Liver (tissue), 9 donors: ENCODE results near the gene GPR176. TPM values are rescaled to one million over a fixed set of nuclear protein-coding genes. Genes with fewer than 3 reads are reported as not detected.

Experiments
- DNase-seq: peaks from one replicate; pipeline ENCODE4 v3.0.0-alpha.2; 2017; ENCODE audit warnings: low spot score
- H3K27ac ChIP-seq, 2 donors: one replicate each; pipeline ENCODE4 v1.7.0; 2013; ENCODE audit warnings: inconsistent platforms in 2 of 2, low read length in 2 of 2, control low read depth in 1 of 2, low read depth in 1 of 2, mild to moderate bottlenecking in 1 of 2
- H3K27me3 ChIP-seq, 4 donors: one replicate each; pipeline versions ENCODE4 v1.6.1 to v1.7.0; 2013; ENCODE audit warnings: low read length in 3 of 4, inconsistent platforms in 1 of 4, mild to moderate bottlenecking in 1 of 4, moderate library complexity in 1 of 4; ENCODE audit not compliant: control insufficient read depth in 4 of 4, insufficient read depth in 4 of 4
- H3K36me3 ChIP-seq, 4 donors: one replicate each; pipeline versions ENCODE4 v1.6.1 to v1.7.0; 2013; ENCODE audit warnings: low read length in 3 of 4, mild to moderate bottlenecking in 3 of 4, low read depth in 1 of 4, moderate library complexity in 1 of 4; ENCODE audit not compliant: control insufficient read depth in 4 of 4, insufficient read depth in 3 of 4
- H3K4me1 ChIP-seq, 4 donors: one replicate each; pipeline versions ENCODE4 v1.6.1 to v1.7.0; 2013; ENCODE audit warnings: low read length in 3 of 4, mild to moderate bottlenecking in 3 of 4, moderate library complexity in 1 of 4; ENCODE audit not compliant: control insufficient read depth in 4 of 4, insufficient read depth in 4 of 4
- H3K4me3 ChIP-seq, 3 donors: one replicate each; pipeline versions ENCODE4 v1.6.1 to v1.7.0; 2013; ENCODE audit warnings: low read length in 3 of 3, control low read depth in 1 of 3, low read depth in 1 of 3, mild to moderate bottlenecking in 1 of 3
- H3K9ac ChIP-seq, 2 donors: one replicate each; pipeline ENCODE4 v1.7.0; 2013; ENCODE audit warnings: low read length in 2 of 2, mild to moderate bottlenecking in 2 of 2, moderate library complexity in 2 of 2, control low read depth in 1 of 2, low read depth in 1 of 2
- H3K9me3 ChIP-seq, 4 donors: one replicate each; pipeline versions ENCODE4 v1.6.1 to v1.7.0; 2013; ENCODE audit warnings: low read length in 3 of 4; ENCODE audit not compliant: control insufficient read depth in 4 of 4
- ATF3 ChIP-seq: IDR thresholded peaks from 2 replicates; pipeline ENCODE4 v1.6.1; 2016; ENCODE audit warnings: antibody characterized with exemption
- CTCF ChIP-seq: fragments of 150-350 bp; IDR thresholded peaks from 2 replicates; pipeline ENCODE4 v1.5.1; 2017; ENCODE audit warnings: improper control_type of control experiment, low read depth, low read length; ENCODE audit not compliant: missing input control
- EGR1 ChIP-seq, 2 donors: IDR thresholded peaks; 2 replicates each; pipeline ENCODE4 v1.6.1; 2016 to 2018; ENCODE audit warnings: antibody characterized with exemption in 2 of 2, low read depth in 2 of 2
- FOXA1 ChIP-seq: IDR thresholded peaks from 2 replicates; pipeline ENCODE4 v1.6.1; 2016; ENCODE audit warnings: antibody characterized with exemption
- FOXA2 ChIP-seq: IDR thresholded peaks from 2 replicates; pipeline ENCODE4 v1.6.1; 2016; ENCODE audit warnings: antibody characterized with exemption
- GABPA ChIP-seq, 2 donors: IDR thresholded peaks in 1 of 2; conservative IDR thresholded peaks in 1 of 2; 2 replicates each; pipeline ENCODE4 v1.6.1; 2016; ENCODE audit warnings: antibody characterized with exemption in 2 of 2, mild to moderate bottlenecking in 1 of 2, moderate library complexity in 1 of 2
- HNF4A ChIP-seq, 2 donors: conservative IDR thresholded peaks; 2 replicates each; pipeline ENCODE4 v1.6.1; 2016; ENCODE audit warnings: antibody characterized with exemption in 2 of 2, mild to moderate bottlenecking in 2 of 2
- HNF4G ChIP-seq: IDR thresholded peaks from 2 replicates; pipeline ENCODE4 v1.6.1; 2016; ENCODE audit warnings: antibody characterized with exemption
- JUND ChIP-seq, 2 donors: IDR thresholded peaks; 2 replicates each; pipeline ENCODE4 v1.6.1; 2016; ENCODE audit warnings: antibody characterized with exemption in 2 of 2
- MAX ChIP-seq: IDR thresholded peaks from 2 replicates; pipeline ENCODE4 v1.6.1; 2016; ENCODE audit warnings: antibody characterized with exemption
- NR2F2 ChIP-seq: IDR thresholded peaks from 2 replicates; pipeline ENCODE4 v1.6.1; 2016; ENCODE audit warnings: antibody characterized with exemption
- RAD21 ChIP-seq, 2 donors: IDR thresholded peaks; 2 replicates each; pipeline ENCODE4 v1.6.1; 2016; ENCODE audit warnings: antibody characterized with exemption in 2 of 2, mild to moderate bottlenecking in 2 of 2
- REST ChIP-seq: IDR thresholded peaks from 2 replicates; pipeline ENCODE4 v1.6.1; 2016; ENCODE audit warnings: antibody characterized with exemption, mild to moderate bottlenecking
- RXRA ChIP-seq, 2 donors: IDR thresholded peaks; 2 replicates each; pipeline ENCODE4 v1.6.1; 2017 to 2018; ENCODE audit warnings: antibody characterized with exemption in 2 of 2, mild to moderate bottlenecking in 1 of 2
- SP1 ChIP-seq: IDR thresholded peaks from 2 replicates; pipeline ENCODE4 v1.6.1; 2018; ENCODE audit warnings: antibody characterized with exemption, mild to moderate bottlenecking
- TAF1 ChIP-seq: conservative IDR thresholded peaks from 2 replicates; pipeline ENCODE4 v1.6.1; 2016; ENCODE audit warnings: antibody characterized with exemption, mild to moderate bottlenecking
- YY1 ChIP-seq: IDR thresholded peaks from 2 replicates; pipeline ENCODE4 v1.6.1; 2016; ENCODE audit warnings: antibody characterized with exemption, mild to moderate bottlenecking
- ZBTB33 ChIP-seq: IDR thresholded peaks from 2 replicates; pipeline ENCODE4 v1.6.1; 2016; ENCODE audit warnings: antibody characterized with exemption
- WGBS: extraction: QIAGEN DNeasy Blood & Tissue Kit; methylation state at CpG from one replicate; pipeline ENCODE4 v1.1.7; 2013; 5-methylcytosine and 5-hydroxymethylcytosine counted together
- polyA plus RNA-seq, 2 donors: library from polyadenylated mRNA; stranded (reverse) in 1 of 2; unstranded in 1 of 2; fragments of 200-250 nt in 1 of 2; fragments of >200 nt in 1 of 2; fragmentation: Nextera tagmentation in 1 of 2; extraction: Ambion mirVana in 1 of 2; gene quantifications; one replicate each; pipeline versions ENCODE4 v1.2.1 to v1.2.3, GENCODE V29; 2013 to 2015
- total RNA-seq, 2 donors: library from RNA; depleted of rRNA; stranded (reverse); fragments of >200 nt; gene quantifications; one replicate each; pipeline ENCODE4 v1.2.3, GENCODE V29; 2014
- donor health status: healthy.
- donor health status: healthy.
- donor health status: healthy.
- donor health status: healthy.
- donor health status: healthy.

The GPR176 gene
- total and polyA plus RNA-seq, 4 donors = 0.44 to 1.7 (median 1.4) TPM

GRCh38 chr15:39855400-39855799, 64.7 kb downstream of the GPR176 start:
- TF ChIP-seq JUND (IDR thresholded peaks at IDR 0.05) = no peak
- no peak for TF ChIP-seq GABPA (IDR thresholded peaks at IDR 0.05 in 1 of 2, conservative IDR thresholded peaks at IDR 0.05 in 1 of 2)
- no peak for TF ChIP-seq NR2F2
- no peak for TF ChIP-seq HNF4G
- no peak for TF ChIP-seq YY1
- Histone ChIP-seq H3K4me1 (peaks cover 0 to 4% (median 2%) of the 10 kb centered on the region in 4 donors), H3K9me3 (no peaks in the 10 kb centered on the region), H3K9ac (no peak overlapping the region), H3K4me3 (no peak overlapping the region), H3K27me3 (no peaks in the 10 kb centered on the region), H3K36me3 (no peaks in the 10 kb centered on the region), H3K27ac (no peak overlapping the region)
- DNase-seq = no peak
- 79% methylated on average over 2 of the region's 2 CpGs for WGBS

GRCh38 chr15:39854161-39854560, 65.9 kb downstream of the GPR176 start:
- Histone ChIP-seq H3K9me3 (no peaks in the 10 kb centered on the region), H3K4me3 (no peak overlapping the region), H3K27me3 (no peaks in the 10 kb centered on the region), H3K4me1 (no peaks in the 10 kb centered on the region), H3K27ac (no peak overlapping the region), H3K36me3 (no peaks in the 10 kb centered on the region), H3K9ac (no peak overlapping the region)
- DNase-seq = no peak
- TF ChIP-seq ZBTB33 (no peak), HNF4A (conservative IDR thresholded peaks at IDR 0.05) (no peak), TAF1 (no peak), FOXA2 (no peak)

- TF ChIP-seq ZBTB33 = no peak
- TF ChIP-seq HNF4G = no peak
- TF ChIP-seq FOXA1 = no peak
- no peak for TF ChIP-seq FOXA2
- no peak for TF ChIP-seq JUND (IDR thresholded peaks at IDR 0.05)
- no peak for TF ChIP-seq REST
- TF ChIP-seq ATF3 = no peak
- TF ChIP-seq NR2F2 = no peak
- no peak for TF ChIP-seq EGR1 (IDR thresholded peaks at IDR 0.05; ENCODE audit: low read depth in 2 of 2)
- TF ChIP-seq SP1 = no peak
- no peak for TF ChIP-seq RXRA (IDR thresholded peaks at IDR 0.05)
- no peak for TF ChIP-seq CTCF
- TF ChIP-seq YY1 = no peak
- no peak for TF ChIP-seq MAX
- no peak for TF ChIP-seq RAD21 (IDR thresholded peaks at IDR 0.05)
- no peak for TF ChIP-seq TAF1
- TF ChIP-seq HNF4A (conservative IDR thresholded peaks at IDR 0.05) = no peak
- TF ChIP-seq GABPA (IDR thresholded peaks at IDR 0.05 in 1 of 2, conservative IDR thresholded peaks at IDR 0.05 in 1 of 2) = no peak
- H3K36me3 ChIP-seq = no peaks in the 10 kb centered on the region
- H3K9me3 ChIP-seq = no peaks in the 10 kb centered on the region
- WGBS = 60% methylated on average over 1 of the region's 1 CpG
- no peak overlapping the region for H3K9ac ChIP-seq
- no peaks in the 10 kb centered on the region for H3K4me1 ChIP-seq
- no peaks in the 10 kb centered on the region for H3K27me3 ChIP-seq
- H3K27ac ChIP-seq = no peak overlapping the region
- H3K4me3 ChIP-seq = no peak overlapping the region
- no peak for DNase-seq
Measured at GRCh38 chr15:39852250-39852649, 67.8 kb downstream of the GPR176 start.
